Measurements from ENCODE around the gene FLCN. TPM values are rescaled to one million over a fixed set of nuclear protein-coding genes. Genes with fewer than 3 reads are reported as not detected.

Gene FLCN
- total RNA-seq, 4 donors from 2014 or later = 28.4 to 143 (median 49.2) TPM

DNA sequence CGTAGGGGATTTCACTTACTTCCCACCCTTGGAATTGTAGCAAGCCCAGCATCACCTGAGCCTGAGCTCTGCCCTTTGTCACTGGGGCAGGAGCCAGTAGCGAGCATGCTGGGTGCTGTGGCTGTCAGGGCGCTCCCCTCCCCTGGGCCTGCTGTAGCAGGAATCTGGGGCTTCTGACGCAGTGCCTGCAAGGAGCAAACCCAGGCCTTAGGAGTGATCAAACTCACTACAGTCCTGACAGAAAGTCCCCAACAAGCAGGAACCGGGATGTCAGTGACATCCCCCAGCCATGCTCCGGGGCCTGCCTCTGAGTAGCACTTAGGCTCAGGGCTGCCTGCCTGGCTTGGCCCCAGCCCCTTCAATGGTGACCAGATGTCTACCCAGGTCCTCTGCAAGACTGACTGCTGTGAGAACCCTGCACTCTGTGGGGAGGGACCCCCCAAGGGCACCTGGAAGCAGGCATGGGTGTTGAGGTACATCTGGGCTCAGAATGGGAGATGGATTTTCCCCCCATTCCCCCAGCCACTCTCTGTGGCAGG lies 54.3 kb downstream of the FLCN start:
- TF ChIP-seq, protein P1, sequence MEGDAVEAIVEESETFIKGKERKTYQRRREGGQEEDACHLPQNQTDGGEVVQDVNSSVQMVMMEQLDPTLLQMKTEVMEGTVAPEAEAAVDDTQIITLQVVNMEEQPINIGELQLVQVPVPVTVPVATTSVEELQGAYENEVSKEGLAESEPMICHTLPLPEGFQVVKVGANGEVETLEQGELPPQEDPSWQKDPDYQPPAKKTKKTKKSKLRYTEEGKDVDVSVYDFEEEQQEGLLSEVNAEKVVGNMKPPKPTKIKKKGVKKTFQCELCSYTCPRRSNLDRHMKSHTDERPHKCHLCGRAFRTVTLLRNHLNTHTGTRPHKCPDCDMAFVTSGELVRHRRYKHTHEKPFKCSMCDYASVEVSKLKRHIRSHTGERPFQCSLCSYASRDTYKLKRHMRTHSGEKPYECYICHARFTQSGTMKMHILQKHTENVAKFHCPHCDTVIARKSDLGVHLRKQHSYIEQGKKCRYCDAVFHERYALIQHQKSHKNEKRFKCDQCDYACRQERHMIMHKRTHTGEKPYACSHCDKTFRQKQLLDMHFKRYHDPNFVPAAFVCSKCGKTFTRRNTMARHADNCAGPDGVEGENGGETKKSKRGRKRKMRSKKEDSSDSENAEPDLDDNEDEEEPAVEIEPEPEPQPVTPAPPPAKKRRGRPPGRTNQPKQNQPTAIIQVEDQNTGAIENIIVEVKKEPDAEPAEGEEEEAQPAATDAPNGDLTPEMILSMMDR (IDR thresholded peaks at IDR 0.05) = no peak
- TF ChIP-seq EP300 (IDR thresholded peaks at IDR 0.05) = no peak
- no peak for TF ChIP-seq POLR2AphosphoS5 (IDR thresholded peaks at IDR 0.05)
- no peak for TF ChIP-seq POLR2A (IDR thresholded peaks at IDR 0.05)
- no peak for DNase-seq (ENCODE audit: low spot score in 2 of 2)
- WGBS = 61% methylated on average over 5 of the region's 6 CpGs
- H3K9me3 ChIP-seq = no peaks in the 10 kb centered on the region
- no peak overlapping the region for H3K4me3 ChIP-seq
- no peak overlapping the region for H3K27ac ChIP-seq
- peaks cover 51% of the 10 kb centered on the region for H3K4me1 ChIP-seq
- H3K27me3 ChIP-seq = no peaks in the 10 kb centered on the region
- H3K36me3 ChIP-seq = peaks cover 69% of the 10 kb centered on the region

DNA sequence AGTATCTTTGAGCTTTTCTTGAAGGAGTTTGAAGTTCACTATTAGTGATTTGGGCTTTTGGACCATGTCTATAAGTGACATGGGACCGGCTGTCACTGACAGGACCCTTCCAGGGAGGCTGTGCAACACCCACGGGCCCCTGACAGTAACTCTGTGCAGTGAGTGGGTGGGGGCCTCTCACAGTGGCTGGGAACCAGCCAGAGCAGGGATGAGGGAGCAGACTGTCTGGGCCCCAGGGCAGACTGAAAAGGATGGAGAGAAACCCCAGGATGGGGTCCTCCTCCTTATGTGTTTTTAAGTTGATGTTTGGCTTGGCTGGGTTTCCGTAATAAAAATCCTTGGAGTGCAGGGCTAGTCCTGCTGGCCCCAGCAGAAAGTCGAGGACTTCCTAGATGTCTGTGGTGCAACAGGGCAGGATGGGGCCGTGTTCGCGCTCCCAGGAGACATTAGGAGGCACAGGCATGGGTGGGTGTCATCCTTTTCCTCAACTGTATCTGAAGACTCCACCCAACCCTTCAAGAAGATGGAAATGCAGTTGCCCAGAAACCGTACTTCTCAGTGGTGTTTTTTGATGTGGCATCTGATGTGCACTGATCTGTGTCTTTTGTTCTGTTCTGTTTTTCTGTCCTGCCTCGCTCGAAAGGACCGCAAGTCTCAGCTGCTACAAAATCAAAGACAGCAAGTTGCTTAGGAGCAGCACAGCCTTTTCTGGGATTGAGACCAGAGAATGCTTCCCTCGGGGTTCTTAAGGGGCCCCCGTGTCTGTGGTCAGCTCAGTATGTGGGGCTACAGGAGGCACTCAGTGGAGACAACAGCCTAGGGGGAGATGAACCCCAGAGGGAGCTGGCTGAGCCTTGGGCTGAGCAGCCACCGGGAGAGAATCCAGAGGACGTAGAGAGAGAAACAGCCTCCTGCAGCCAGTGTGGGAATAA lies 55.0 kb downstream of the FLCN start:
- H3K27me3 ChIP-seq = no peaks in the 10 kb centered on the region
- H3K4me3 ChIP-seq = no peak overlapping the region
- H3K4me1 ChIP-seq = peaks cover 45% of the 10 kb centered on the region
- WGBS = 76% methylated on average over 15 of the region's 15 CpGs
- peaks cover 76% of the 10 kb centered on the region for H3K36me3 ChIP-seq
- no peak for DNase-seq (ENCODE audit: low spot score in 2 of 2)
- no peak overlapping the region for H3K27ac ChIP-seq
- TF ChIP-seq POLR2AphosphoS5 (IDR thresholded peaks at IDR 0.05) = no peak
- TF ChIP-seq EP300 (IDR thresholded peaks at IDR 0.05) = no peak
- TF ChIP-seq, protein P1 (IDR thresholded peaks at IDR 0.05) = no peak
- no peak for TF ChIP-seq POLR2A (IDR thresholded peaks at IDR 0.05)
- no peaks in the 10 kb centered on the region for H3K9me3 ChIP-seq

DNA sequence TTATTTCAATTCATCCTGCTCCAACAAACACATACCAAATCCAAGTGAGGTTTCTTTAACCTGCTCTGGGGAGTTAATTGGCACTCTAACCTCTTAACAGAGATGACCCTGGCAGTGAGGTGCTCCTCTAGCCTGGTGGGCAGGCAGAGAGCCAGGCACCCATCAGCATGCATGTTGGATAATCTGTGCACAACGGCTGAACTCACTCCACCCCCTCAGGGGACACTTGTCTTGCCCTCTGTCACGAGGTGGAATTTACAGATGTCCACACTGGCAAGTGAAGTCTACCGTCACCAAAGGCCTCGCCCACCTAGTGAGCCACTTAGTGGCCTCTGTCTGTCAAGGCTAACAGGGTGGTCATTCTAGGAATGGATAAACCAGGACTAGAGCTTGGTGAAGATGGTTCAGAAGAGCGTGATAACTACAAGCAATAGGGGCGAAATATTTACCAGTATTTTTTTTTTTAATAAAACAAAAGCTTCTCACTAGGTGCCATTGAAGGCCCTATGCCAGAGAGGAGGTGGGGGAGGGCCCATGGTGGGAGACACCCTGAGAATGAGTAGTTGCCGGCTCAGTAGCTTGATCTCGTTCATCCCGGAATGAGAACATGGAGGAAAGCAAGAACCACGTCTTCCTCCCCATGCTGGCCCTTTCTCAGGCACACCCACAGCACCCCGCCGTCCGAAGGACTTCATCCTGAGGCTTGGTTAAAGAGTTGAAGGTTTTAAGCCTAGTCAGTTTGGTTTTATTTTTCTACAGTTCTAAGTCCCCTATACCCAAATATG lies 56.0 kb downstream of the FLCN start:
- H3K27me3 ChIP-seq = no peaks in the 10 kb centered on the region
- no peak for DNase-seq (ENCODE audit: low spot score in 2 of 2)
- WGBS = 78% methylated on average over 13 of the region's 13 CpGs
- no peak overlapping the region for H3K4me3 ChIP-seq
- H3K27ac ChIP-seq = no peak overlapping the region
- peaks cover 35% of the 10 kb centered on the region for H3K4me1 ChIP-seq
- TF ChIP-seq POLR2AphosphoS5 (IDR thresholded peaks at IDR 0.05) (no peak), EP300 (IDR thresholded peaks at IDR 0.05) (no peak)
- TF ChIP-seq, protein P1 (IDR thresholded peaks at IDR 0.05) = no peak
- H3K36me3 ChIP-seq = peaks cover 86% of the 10 kb centered on the region
- no peaks in the 10 kb centered on the region for H3K9me3 ChIP-seq

DNA sequence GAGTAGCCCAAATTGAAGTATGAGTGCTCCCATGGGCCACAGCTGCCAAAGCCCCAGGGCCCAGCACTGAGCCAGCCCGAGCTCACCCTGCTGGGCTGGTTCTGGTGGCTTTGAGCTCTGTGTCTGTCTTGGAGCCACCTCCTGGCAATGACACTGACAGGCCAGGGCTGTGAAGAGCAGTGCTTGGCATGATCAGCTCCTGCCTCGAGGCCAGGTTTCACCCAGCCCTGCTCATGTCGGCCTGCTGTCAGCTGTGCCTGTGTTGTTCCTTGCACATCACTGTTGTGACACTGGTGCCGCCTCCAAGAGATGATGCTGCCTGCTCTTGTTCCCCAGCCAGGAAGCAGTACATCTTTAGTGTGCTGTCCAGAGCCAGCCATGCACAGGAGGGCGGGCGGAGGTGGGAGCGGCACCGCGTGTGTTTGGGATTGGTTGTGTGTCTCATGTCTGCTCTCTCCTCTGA lies 56.8 kb downstream of the FLCN start:
- Histone ChIP-seq H3K4me1 (peaks cover 27% of the 10 kb centered on the region), H3K27ac (peak overlapping the region; percentile 57), H3K9me3 (no peaks in the 10 kb centered on the region), H3K36me3 (peaks cover 94% of the 10 kb centered on the region), H3K4me3 (no peak overlapping the region), H3K27me3 (no peaks in the 10 kb centered on the region)
- WGBS = 24% methylated on average over 3 of the region's 9 CpGs
- TF ChIP-seq POLR2AphosphoS5 (IDR thresholded peaks at IDR 0.05) = peak in 1 of 3 donors; percentile 76
- no peak for TF ChIP-seq POLR2A (IDR thresholded peaks at IDR 0.05)
- TF ChIP-seq, protein P1 (IDR thresholded peaks at IDR 0.05) = no peak
- no peak for TF ChIP-seq EP300 (IDR thresholded peaks at IDR 0.05)
- DNase-seq (ENCODE audit: low spot score in 2 of 2) = peak in 1 of 2 donors; percentile 79

Measured in suprapubic skin (tissue), 4 donors.